ENCODE results near the gene NEBL.

DNA sequence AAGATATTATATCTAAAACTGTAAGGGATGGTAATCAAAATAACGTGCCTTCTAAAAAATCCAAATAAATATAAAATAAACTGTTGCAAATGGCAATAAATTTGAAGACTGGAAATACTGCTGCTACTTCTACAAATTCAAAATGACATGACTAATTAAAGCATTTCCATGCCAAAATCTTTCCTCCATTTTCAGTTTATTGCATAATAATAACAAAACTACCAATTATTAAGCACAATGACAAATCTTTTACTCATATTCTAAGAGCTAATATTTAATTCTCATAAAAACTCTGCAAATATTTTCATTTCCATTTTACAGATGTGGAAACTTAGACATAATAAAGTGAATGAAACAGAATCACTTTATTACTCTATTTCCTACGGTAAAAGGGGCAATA is 38.8 kb upstream of the NEBL start:
- TF ChIP-seq CEBPB (IDR thresholded peaks at IDR 0.05; ENCODE audit: low read depth) (no peak), RAD21 (IDR thresholded peaks at IDR 0.05; ENCODE audit: low read depth) (no peak), POLR2A (IDR thresholded peaks at IDR 0.05; ENCODE audit: borderline replicate concordance, extremely low read depth, insufficient read depth, insufficient read length) (no peak)
- TF ChIP-seq, protein P1, sequence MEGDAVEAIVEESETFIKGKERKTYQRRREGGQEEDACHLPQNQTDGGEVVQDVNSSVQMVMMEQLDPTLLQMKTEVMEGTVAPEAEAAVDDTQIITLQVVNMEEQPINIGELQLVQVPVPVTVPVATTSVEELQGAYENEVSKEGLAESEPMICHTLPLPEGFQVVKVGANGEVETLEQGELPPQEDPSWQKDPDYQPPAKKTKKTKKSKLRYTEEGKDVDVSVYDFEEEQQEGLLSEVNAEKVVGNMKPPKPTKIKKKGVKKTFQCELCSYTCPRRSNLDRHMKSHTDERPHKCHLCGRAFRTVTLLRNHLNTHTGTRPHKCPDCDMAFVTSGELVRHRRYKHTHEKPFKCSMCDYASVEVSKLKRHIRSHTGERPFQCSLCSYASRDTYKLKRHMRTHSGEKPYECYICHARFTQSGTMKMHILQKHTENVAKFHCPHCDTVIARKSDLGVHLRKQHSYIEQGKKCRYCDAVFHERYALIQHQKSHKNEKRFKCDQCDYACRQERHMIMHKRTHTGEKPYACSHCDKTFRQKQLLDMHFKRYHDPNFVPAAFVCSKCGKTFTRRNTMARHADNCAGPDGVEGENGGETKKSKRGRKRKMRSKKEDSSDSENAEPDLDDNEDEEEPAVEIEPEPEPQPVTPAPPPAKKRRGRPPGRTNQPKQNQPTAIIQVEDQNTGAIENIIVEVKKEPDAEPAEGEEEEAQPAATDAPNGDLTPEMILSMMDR (IDR thresholded peaks at IDR 0.05 in 2 of 3, conservative IDR thresholded peaks at IDR 0.05 in 1 of 3; ENCODE audit: borderline replicate concordance in 1 of 3, insufficient read depth in 1 of 3, low read depth in 2 of 3, low read length in 2 of 3) = no peak
- TF ChIP-seq, protein P2, sequence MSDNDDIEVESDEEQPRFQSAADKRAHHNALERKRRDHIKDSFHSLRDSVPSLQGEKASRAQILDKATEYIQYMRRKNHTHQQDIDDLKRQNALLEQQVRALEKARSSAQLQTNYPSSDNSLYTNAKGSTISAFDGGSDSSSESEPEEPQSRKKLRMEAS (IDR thresholded peaks at IDR 0.05) = no peak
- TF ChIP-seq, protein P3, sequence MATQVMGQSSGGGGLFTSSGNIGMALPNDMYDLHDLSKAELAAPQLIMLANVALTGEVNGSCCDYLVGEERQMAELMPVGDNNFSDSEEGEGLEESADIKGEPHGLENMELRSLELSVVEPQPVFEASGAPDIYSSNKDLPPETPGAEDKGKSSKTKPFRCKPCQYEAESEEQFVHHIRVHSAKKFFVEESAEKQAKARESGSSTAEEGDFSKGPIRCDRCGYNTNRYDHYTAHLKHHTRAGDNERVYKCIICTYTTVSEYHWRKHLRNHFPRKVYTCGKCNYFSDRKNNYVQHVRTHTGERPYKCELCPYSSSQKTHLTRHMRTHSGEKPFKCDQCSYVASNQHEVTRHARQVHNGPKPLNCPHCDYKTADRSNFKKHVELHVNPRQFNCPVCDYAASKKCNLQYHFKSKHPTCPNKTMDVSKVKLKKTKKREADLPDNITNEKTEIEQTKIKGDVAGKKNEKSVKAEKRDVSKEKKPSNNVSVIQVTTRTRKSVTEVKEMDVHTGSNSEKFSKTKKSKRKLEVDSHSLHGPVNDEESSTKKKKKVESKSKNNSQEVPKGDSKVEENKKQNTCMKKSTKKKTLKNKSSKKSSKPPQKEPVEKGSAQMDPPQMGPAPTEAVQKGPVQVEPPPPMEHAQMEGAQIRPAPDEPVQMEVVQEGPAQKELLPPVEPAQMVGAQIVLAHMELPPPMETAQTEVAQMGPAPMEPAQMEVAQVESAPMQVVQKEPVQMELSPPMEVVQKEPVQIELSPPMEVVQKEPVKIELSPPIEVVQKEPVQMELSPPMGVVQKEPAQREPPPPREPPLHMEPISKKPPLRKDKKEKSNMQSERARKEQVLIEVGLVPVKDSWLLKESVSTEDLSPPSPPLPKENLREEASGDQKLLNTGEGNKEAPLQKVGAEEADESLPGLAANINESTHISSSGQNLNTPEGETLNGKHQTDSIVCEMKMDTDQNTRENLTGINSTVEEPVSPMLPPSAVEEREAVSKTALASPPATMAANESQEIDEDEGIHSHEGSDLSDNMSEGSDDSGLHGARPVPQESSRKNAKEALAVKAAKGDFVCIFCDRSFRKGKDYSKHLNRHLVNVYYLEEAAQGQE (IDR thresholded peaks at IDR 0.05; ENCODE audit: low read depth) = no peak
- TF ChIP-seq, protein P4, sequence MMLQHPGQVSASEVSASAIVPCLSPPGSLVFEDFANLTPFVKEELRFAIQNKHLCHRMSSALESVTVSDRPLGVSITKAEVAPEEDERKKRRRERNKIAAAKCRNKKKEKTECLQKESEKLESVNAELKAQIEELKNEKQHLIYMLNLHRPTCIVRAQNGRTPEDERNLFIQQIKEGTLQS (IDR thresholded peaks at IDR 0.05) = no peak

Measured in HCT116 (cell line).